Thyroid gland (tissue), 4 donors: ENCODE results near the gene C19orf25.

Source experiments
- CTCF ChIP-seq, 6 experiments: fragments of 200-600 bp in 3 of 6; fragments of 450-650 bp in 3 of 6; sonication (generic) in 3 of 6; IDR thresholded peaks; one replicate each; pipeline ENCODE4 v1.5.1; 2016 to 2019; ENCODE audit warnings: antibody characterized with exemption in 6 of 6, mild to moderate bottlenecking in 2 of 6, inconsistent platforms in 1 of 6, moderate library complexity in 1 of 6
- POLR2A ChIP-seq, 2 donors: fragments of 450-650 bp; IDR thresholded peaks; one replicate each; pipeline ENCODE4 v1.6.1; 2017; ENCODE audit warnings: antibody characterized with exemption in 2 of 2, mild to moderate bottlenecking in 2 of 2, moderate library complexity in 1 of 2

GRCh38 chr19:1427221-1427920, 51.6 kb downstream of the C19orf25 start:
- TF ChIP-seq CTCF (IDR thresholded peaks at IDR 0.05) (no peak), POLR2A (IDR thresholded peaks at IDR 0.05) (no peak)
